ENCODE data around the gene SCN11A. TPM values are rescaled to one million over a fixed set of nuclear protein-coding genes. Genes with fewer than 3 reads are reported as not detected.

The SCN11A gene
- total RNA-seq, 1 donor from 2014 or later, result 0.69 TPM

DNA sequence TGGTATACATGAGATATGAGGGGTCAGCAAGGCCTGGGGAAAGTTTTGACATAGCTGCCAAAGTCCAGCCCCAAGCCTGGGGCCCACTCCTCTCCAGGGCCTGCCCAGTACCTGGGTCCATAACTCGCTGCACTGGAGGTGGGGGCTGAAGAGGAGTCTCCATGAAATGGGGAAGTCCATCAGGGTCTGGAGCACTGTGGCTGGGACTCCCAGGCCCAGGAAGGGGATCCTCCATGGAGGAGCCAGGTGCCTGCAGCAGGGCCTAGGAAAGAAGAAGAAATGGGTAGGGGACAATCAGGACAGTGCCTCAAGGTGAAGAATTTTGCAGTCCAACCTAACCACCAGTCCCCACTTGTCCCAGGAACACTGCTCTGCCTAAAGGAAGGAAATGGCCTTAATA is 47.5 kb upstream of the SCN11A start:
- TF ChIP-seq, protein P1, sequence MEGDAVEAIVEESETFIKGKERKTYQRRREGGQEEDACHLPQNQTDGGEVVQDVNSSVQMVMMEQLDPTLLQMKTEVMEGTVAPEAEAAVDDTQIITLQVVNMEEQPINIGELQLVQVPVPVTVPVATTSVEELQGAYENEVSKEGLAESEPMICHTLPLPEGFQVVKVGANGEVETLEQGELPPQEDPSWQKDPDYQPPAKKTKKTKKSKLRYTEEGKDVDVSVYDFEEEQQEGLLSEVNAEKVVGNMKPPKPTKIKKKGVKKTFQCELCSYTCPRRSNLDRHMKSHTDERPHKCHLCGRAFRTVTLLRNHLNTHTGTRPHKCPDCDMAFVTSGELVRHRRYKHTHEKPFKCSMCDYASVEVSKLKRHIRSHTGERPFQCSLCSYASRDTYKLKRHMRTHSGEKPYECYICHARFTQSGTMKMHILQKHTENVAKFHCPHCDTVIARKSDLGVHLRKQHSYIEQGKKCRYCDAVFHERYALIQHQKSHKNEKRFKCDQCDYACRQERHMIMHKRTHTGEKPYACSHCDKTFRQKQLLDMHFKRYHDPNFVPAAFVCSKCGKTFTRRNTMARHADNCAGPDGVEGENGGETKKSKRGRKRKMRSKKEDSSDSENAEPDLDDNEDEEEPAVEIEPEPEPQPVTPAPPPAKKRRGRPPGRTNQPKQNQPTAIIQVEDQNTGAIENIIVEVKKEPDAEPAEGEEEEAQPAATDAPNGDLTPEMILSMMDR (IDR thresholded peaks at IDR 0.05), result no peak
- TF ChIP-seq EZH2phosphoT487 (IDR thresholded peaks at IDR 0.05) (no peak), EZH2 (IDR thresholded peaks at IDR 0.05) (no peak)
- Histone ChIP-seq H2AFZ (replicated peaks) (no peak overlapping the region), H3K4me2 (no peak overlapping the region), H3K4me1 (no peaks in the 10 kb centered on the region), H3K36me3 (no peaks in the 10 kb centered on the region), H3K9ac (no peak overlapping the region), H3K9me3 (ENCODE audit: low read depth) (no peaks in the 10 kb centered on the region), H3K79me2 (ENCODE audit: low read depth) (no peaks in the 10 kb centered on the region), H3K27ac (no peak overlapping the region), H3K27me3 (no peaks in the 10 kb centered on the region), H3K4me3 (no peak overlapping the region), H3F3A (ENCODE audit: low read depth) (no peaks in the 10 kb centered on the region), H4K20me1 (ENCODE audit: low read depth) (peaks cover 3% of the 10 kb centered on the region)
- H3K4me1 Mint-ChIP-seq, result peaks cover 6% of the 10 kb centered on the region
- no peak overlapping the region for H3K27ac Mint-ChIP-seq
- no peak overlapping the region for H3K4me3 Mint-ChIP-seq
- no peaks in the 10 kb centered on the region for H3K27me3 Mint-ChIP-seq (ENCODE audit: insufficient read depth, low read depth)
- peaks cover 22% of the 10 kb centered on the region for H3K36me3 Mint-ChIP-seq
- DNase-seq (ENCODE audit: low spot score), result no peak
- no peaks in the 10 kb centered on the region for H3K9me3 Mint-ChIP-seq

DNA sequence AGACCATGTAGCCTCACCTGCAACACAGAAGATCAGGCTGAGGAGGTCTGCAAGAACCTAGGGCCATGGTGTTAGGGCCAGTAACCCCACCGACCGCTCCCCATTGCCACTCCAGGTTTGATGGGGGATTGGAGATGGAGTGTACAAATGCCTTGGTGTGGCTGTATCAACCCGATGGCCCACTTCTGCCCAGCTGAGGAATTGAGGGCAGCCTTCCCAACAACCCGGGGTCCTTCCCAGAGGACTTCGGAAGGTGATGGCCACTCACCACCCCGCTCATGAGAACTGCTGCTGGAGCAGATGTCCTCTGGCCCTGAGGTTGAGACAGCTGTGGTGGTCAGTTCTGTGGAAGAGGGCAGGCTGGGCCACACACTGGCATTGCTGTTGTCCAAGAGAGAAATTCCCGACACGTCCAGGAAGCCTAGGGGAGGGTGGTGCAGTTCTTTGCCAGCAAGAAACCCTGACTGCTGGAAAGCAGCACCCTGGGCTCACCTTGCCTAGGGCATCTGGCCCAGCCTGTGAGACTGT is 46.8 kb upstream of the SCN11A start:
- Mint-ChIP-seq H3K27ac (no peak overlapping the region), H3K4me1 (peaks cover 6% of the 10 kb centered on the region), H3K9me3 (no peaks in the 10 kb centered on the region), H3K27me3 (ENCODE audit: insufficient read depth, low read depth) (no peaks in the 10 kb centered on the region), H3K4me3 (no peak overlapping the region), H3K36me3 (peaks cover 27% of the 10 kb centered on the region)
- H3K27me3 ChIP-seq, result no peaks in the 10 kb centered on the region
- no peak overlapping the region for H3K27ac ChIP-seq
- H3K4me1 ChIP-seq, result no peaks in the 10 kb centered on the region
- no peaks in the 10 kb centered on the region for H3K79me2 ChIP-seq (ENCODE audit: low read depth)
- H3K4me3 ChIP-seq, result no peak overlapping the region
- H3F3A ChIP-seq (ENCODE audit: low read depth), result no peaks in the 10 kb centered on the region
- H3K4me2 ChIP-seq, result no peak overlapping the region
- TF ChIP-seq EZH2 (IDR thresholded peaks at IDR 0.05) (no peak), EZH2phosphoT487 (IDR thresholded peaks at IDR 0.05) (no peak)
- TF ChIP-seq, protein P1 (IDR thresholded peaks at IDR 0.05), result no peak
- H2AFZ ChIP-seq (replicated peaks), result no peak overlapping the region
- no peak overlapping the region for H3K9ac ChIP-seq
- H3K9me3 ChIP-seq (ENCODE audit: low read depth), result no peaks in the 10 kb centered on the region
- no peaks in the 10 kb centered on the region for H3K36me3 ChIP-seq
- no peak for DNase-seq (ENCODE audit: low spot score)
- H4K20me1 ChIP-seq (ENCODE audit: low read depth), result peaks cover 3% of the 10 kb centered on the region

DNA sequence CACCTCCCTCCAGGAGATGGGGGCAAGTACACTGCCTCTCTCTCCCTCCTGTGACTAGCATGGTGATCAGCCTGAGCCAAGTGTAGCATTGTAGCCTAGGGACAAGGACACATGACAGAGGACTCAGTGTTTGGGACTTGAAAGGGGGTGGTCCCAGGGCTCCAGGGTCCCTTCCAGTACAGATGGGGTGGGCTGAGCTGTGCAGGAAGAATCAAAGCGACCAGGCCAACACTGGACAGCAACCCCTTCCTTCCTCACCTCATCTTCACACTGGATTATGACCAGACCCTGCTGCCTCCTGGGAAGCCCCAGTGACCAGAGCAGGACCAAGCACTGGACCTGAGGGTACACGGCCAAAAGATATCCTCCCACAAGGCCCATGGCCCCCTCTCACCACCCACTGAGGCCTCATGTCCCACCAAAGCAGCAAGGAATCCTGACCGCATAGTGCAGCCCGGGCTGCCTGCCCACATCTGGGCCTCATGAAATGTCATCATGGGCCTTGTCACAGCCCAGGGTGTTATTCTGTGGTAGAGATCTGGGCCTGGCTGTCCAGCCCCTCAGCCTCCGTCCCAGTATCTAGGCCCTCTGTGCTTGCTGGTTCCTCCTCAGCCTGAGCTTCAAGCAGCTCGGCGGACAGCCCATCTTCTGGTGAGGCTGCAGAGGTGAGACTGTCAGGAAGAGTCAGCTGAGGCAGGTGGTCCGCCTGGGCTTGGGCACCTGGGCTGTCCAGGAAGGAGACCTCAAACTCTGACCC is 46.1 kb upstream of the SCN11A start:
- H3K36me3 ChIP-seq, result no peaks in the 10 kb centered on the region
- H3K4me3 Mint-ChIP-seq, result no peak overlapping the region
- peaks cover 3% of the 10 kb centered on the region for H4K20me1 ChIP-seq (ENCODE audit: low read depth)
- H3K27me3 Mint-ChIP-seq (ENCODE audit: insufficient read depth, low read depth), result no peaks in the 10 kb centered on the region
- H3K4me3 ChIP-seq, result no peak overlapping the region
- no peaks in the 10 kb centered on the region for H3K27me3 ChIP-seq
- H3K79me2 ChIP-seq (ENCODE audit: low read depth), result no peaks in the 10 kb centered on the region
- no peak overlapping the region for H3K27ac ChIP-seq
- H3K9me3 Mint-ChIP-seq, result no peaks in the 10 kb centered on the region
- no peak overlapping the region for H3K4me2 ChIP-seq
- H2AFZ ChIP-seq (replicated peaks), result no peak overlapping the region
- H3K9ac ChIP-seq, result no peak overlapping the region
- H3K4me1 Mint-ChIP-seq, result peaks cover 6% of the 10 kb centered on the region
- no peaks in the 10 kb centered on the region for H3K9me3 ChIP-seq (ENCODE audit: low read depth)
- TF ChIP-seq, protein P1 (IDR thresholded peaks at IDR 0.05), result no peak
- TF ChIP-seq EZH2 (IDR thresholded peaks at IDR 0.05) (no peak), EZH2phosphoT487 (IDR thresholded peaks at IDR 0.05) (no peak)
- no peak for DNase-seq (ENCODE audit: low spot score)
- H3K27ac Mint-ChIP-seq, result peak overlapping the region; percentile 63
- peaks cover 27% of the 10 kb centered on the region for H3K36me3 Mint-ChIP-seq
- H3K4me1 ChIP-seq, result no peaks in the 10 kb centered on the region
- H3F3A ChIP-seq (ENCODE audit: low read depth), result no peaks in the 10 kb centered on the region
